Sigmoid colon (tissue), 4 donors: Measurements from ENCODE around the gene ADORA2A.

Experiments used
- CTCF ChIP-seq, 4 experiments: fragments of 450-650 bp in 3 of 4; fragments of 200-600 bp in 1 of 4; IDR thresholded peaks; one replicate each; pipeline ENCODE4 v1.5.1; 2016 to 2019; ENCODE audit warnings: antibody characterized with exemption in 4 of 4, mild to moderate bottlenecking in 3 of 4, moderate library complexity in 2 of 4
- EP300 ChIP-seq, 4 donors: sonication (generic); formaldehyde crosslinking; IDR thresholded peaks; one replicate each; pipeline ENCODE4 v1.6.1; 2017; ENCODE audit warnings: antibody characterized with exemption in 4 of 4
- POLR2A ChIP-seq, 2 donors: fragments of 450-650 bp; IDR thresholded peaks; one replicate each; pipeline ENCODE4 v1.6.1; 2016; ENCODE audit warnings: antibody characterized with exemption in 2 of 2, mild to moderate bottlenecking in 2 of 2, moderate library complexity in 2 of 2
- POLR2AphosphoS5 ChIP-seq, 4 donors: sonication (generic); formaldehyde crosslinking; IDR thresholded peaks; one replicate each; pipeline ENCODE4 v1.6.1; 2017; ENCODE audit warnings: antibody characterized with exemption in 4 of 4

GRCh38 chr22:24485170-24485569 is 57.8 kb downstream of the ADORA2A start:
- TF ChIP-seq CTCF (IDR thresholded peaks at IDR 0.05) (no peak), POLR2AphosphoS5 (IDR thresholded peaks at IDR 0.05) (no peak), POLR2A (IDR thresholded peaks at IDR 0.05) (no peak), EP300 (IDR thresholded peaks at IDR 0.05) (no peak)
